ENCODE results near the gene CABP5. TPM values are rescaled to one million over a fixed set of nuclear protein-coding genes. Genes with fewer than 3 reads are reported as not detected.

The CABP5 gene
- total RNA-seq, 1 experiment from 2014 or later = not detected

DNA sequence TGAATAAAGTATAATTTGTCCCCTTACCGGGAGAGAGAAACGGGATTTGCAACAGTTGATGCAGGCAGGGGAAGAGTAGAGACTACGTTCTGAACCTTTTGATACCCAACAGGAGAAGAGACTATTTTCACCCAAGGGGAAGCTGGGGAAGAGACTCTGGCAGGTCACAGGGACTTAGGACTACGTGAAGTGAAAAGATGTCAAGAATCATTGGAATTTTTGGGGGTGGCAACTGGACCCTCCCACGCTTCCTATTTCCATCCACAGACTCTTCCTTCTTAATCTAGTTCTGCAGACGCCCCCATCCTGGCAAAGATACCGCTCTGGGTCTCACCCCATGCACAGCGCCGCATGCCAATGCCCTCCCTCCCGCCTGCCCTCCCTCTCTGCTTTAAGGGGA is 13.8 kb downstream of the CABP5 start:
- no TSS peak for BruUV-seq (replicated peaks)
- ATAC-seq (no peak), DNase-seq (no peak)
- Histone ChIP-seq H3K9me2 (replicated peaks; ENCODE audit: low read length) (no peaks in the 10 kb centered on the region), H3K36me3 (ENCODE audit: low read depth, low read length) (no peaks in the 10 kb centered on the region), H2AFZ (ENCODE audit: low read length) (no peak overlapping the region), H4K20me1 (ENCODE audit: low read length) (no peaks in the 10 kb centered on the region), H3K4me2 (ENCODE audit: low read length) (no peak overlapping the region), H3F3A (ENCODE audit: low read length, unreplicated experiment) (no peaks in the 10 kb centered on the region), H3K4me1 (ENCODE audit: insufficient read depth, low read length) (no peaks in the 10 kb centered on the region), H3K27ac (ENCODE audit: low read length) (no peak overlapping the region), H3K79me2 (ENCODE audit: low read length) (no peaks in the 10 kb centered on the region), H3K9me3 (ENCODE audit: low read length) (no peaks in the 10 kb centered on the region), H3K27me3 (ENCODE audit: low read length) (0 out of 2 replicates have a peak, but pooled peaks cover under 1% of the 10 kb centered on the region), H3K9ac (ENCODE audit: low read length) (no peak overlapping the region), H3K4me3 (ENCODE audit: low read length) (no peak overlapping the region)
- TF ChIP-seq, protein P1, sequence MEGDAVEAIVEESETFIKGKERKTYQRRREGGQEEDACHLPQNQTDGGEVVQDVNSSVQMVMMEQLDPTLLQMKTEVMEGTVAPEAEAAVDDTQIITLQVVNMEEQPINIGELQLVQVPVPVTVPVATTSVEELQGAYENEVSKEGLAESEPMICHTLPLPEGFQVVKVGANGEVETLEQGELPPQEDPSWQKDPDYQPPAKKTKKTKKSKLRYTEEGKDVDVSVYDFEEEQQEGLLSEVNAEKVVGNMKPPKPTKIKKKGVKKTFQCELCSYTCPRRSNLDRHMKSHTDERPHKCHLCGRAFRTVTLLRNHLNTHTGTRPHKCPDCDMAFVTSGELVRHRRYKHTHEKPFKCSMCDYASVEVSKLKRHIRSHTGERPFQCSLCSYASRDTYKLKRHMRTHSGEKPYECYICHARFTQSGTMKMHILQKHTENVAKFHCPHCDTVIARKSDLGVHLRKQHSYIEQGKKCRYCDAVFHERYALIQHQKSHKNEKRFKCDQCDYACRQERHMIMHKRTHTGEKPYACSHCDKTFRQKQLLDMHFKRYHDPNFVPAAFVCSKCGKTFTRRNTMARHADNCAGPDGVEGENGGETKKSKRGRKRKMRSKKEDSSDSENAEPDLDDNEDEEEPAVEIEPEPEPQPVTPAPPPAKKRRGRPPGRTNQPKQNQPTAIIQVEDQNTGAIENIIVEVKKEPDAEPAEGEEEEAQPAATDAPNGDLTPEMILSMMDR (conservative IDR thresholded peaks at IDR 0.05; ENCODE audit: low read depth, low read length) = no peak
- no peak for TF ChIP-seq EZH2phosphoT487 (IDR thresholded peaks at IDR 0.05; ENCODE audit: borderline replicate concordance, low read length)
- no peak for TF ChIP-seq EZH2 (IDR thresholded peaks at IDR 0.05; ENCODE audit: low read length, unreplicated experiment)
- ChIA-PET CTCF (no interaction called here), POLR2A (ENCODE audit: unreplicated experiment) (no interaction called here)
- intact Hi-C loops (cut with micrococcal nuclease) = no loop called here

DNA sequence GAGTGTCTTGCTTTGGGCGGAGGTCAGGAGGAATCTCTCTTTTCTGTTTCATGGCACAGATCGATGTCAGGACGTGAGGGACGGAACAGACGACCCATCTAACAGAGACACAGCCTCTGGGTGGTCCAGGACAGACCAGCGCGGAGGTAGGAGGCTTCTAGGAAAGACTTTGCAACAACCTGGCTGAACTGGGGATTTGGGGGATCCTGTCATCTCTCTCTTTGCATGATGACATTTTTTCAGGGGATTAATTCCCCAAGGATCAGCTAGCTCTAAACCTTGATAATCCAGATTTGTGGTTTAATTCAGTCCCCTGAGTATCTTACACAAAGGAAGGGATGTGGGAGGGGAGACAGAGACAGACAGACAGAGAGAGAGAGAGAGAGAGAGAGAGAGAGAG is 14.4 kb downstream of the CABP5 start:
- Histone ChIP-seq H3K4me2 (ENCODE audit: low read length) (no peak overlapping the region), H3K9me3 (ENCODE audit: low read length) (no peaks in the 10 kb centered on the region), H3K9ac (ENCODE audit: low read length) (no peak overlapping the region), H3K4me1 (ENCODE audit: insufficient read depth, low read length) (no peaks in the 10 kb centered on the region), H3K36me3 (ENCODE audit: low read depth, low read length) (no peaks in the 10 kb centered on the region), H4K20me1 (ENCODE audit: low read length) (no peaks in the 10 kb centered on the region), H3K9me2 (replicated peaks; ENCODE audit: low read length) (no peaks in the 10 kb centered on the region), H2AFZ (ENCODE audit: low read length) (no peak overlapping the region), H3F3A (ENCODE audit: low read length, unreplicated experiment) (no peaks in the 10 kb centered on the region), H3K79me2 (ENCODE audit: low read length) (no peaks in the 10 kb centered on the region), H3K27me3 (ENCODE audit: low read length) (peaks cover 7% of the 10 kb centered on the region; the same call in 1 of the 2 replicates), H3K4me3 (ENCODE audit: low read length) (no peak overlapping the region), H3K27ac (ENCODE audit: low read length) (no peak overlapping the region)
- intact Hi-C loops (cut with micrococcal nuclease) = no loop called here
- DNase-seq = no peak
- ChIA-PET CTCF (no interaction called here), POLR2A (ENCODE audit: unreplicated experiment) (no interaction called here)
- TF ChIP-seq EZH2 (IDR thresholded peaks at IDR 0.05; ENCODE audit: low read length, unreplicated experiment) (no peak), EZH2phosphoT487 (IDR thresholded peaks at IDR 0.05; ENCODE audit: borderline replicate concordance, low read length) (no peak)
- TF ChIP-seq, protein P1 (conservative IDR thresholded peaks at IDR 0.05; ENCODE audit: low read depth, low read length) = no peak
- BruUV-seq (replicated peaks) = no TSS peak
- ATAC-seq = no peak

GRCh38 chr19:48025480-48025879 is 18.4 kb downstream of the CABP5 start:
- no peaks in the 10 kb centered on the region for H3K9me3 ChIP-seq (ENCODE audit: low read length)
- ChIA-PET POLR2A (ENCODE audit: unreplicated experiment) (no interaction called here), CTCF (no interaction called here)
- no TSS peak for BruUV-seq (replicated peaks)
- no peaks in the 10 kb centered on the region for H3K79me2 ChIP-seq (ENCODE audit: low read length)
- no peak for ATAC-seq
- H3K4me3 ChIP-seq (ENCODE audit: low read length) = no peak overlapping the region
- H3F3A ChIP-seq (ENCODE audit: low read length, unreplicated experiment) = no peaks in the 10 kb centered on the region
- no peak for DNase-seq
- no peak overlapping the region for H2AFZ ChIP-seq (ENCODE audit: low read length)
- no peaks in the 10 kb centered on the region for H4K20me1 ChIP-seq (ENCODE audit: low read length)
- H3K4me1 ChIP-seq (ENCODE audit: insufficient read depth, low read length) = no peaks in the 10 kb centered on the region
- TF ChIP-seq EZH2 (IDR thresholded peaks at IDR 0.05; ENCODE audit: low read length, unreplicated experiment) (no peak), EZH2phosphoT487 (IDR thresholded peaks at IDR 0.05; ENCODE audit: borderline replicate concordance, low read length) (no peak)
- TF ChIP-seq, protein P1 (conservative IDR thresholded peaks at IDR 0.05; ENCODE audit: low read depth, low read length) = no peak
- H3K36me3 ChIP-seq (ENCODE audit: low read depth, low read length) = no peaks in the 10 kb centered on the region
- no peak overlapping the region for H3K9ac ChIP-seq (ENCODE audit: low read length)
- peaks cover 13% of the 10 kb centered on the region; the same call in 1 of the 2 replicates for H3K27me3 ChIP-seq (ENCODE audit: low read length)
- no peaks in the 10 kb centered on the region for H3K9me2 ChIP-seq (replicated peaks; ENCODE audit: low read length)
- intact Hi-C loops (cut with micrococcal nuclease) = no loop called here
- no peak overlapping the region for H3K27ac ChIP-seq (ENCODE audit: low read length)
- no peak overlapping the region for H3K4me2 ChIP-seq (ENCODE audit: low read length)
